Middle frontal gyrus (tissue), 1 donor: ENCODE measurements around the gene YIPF2.
"Not testable (repeated sequence)": the region's sequence is repeated elsewhere in the genome, so short reads cannot be mapped to it uniquely, and the experiment has no call there.

Source experiments
- DNase-seq: peaks from one replicate; pipeline ENCODE4 v3.0.0-alpha.2; 2015; ENCODE audit warnings: low spot score; ENCODE audit errors: extremely low spot score

YIPF2 gene

DNA sequence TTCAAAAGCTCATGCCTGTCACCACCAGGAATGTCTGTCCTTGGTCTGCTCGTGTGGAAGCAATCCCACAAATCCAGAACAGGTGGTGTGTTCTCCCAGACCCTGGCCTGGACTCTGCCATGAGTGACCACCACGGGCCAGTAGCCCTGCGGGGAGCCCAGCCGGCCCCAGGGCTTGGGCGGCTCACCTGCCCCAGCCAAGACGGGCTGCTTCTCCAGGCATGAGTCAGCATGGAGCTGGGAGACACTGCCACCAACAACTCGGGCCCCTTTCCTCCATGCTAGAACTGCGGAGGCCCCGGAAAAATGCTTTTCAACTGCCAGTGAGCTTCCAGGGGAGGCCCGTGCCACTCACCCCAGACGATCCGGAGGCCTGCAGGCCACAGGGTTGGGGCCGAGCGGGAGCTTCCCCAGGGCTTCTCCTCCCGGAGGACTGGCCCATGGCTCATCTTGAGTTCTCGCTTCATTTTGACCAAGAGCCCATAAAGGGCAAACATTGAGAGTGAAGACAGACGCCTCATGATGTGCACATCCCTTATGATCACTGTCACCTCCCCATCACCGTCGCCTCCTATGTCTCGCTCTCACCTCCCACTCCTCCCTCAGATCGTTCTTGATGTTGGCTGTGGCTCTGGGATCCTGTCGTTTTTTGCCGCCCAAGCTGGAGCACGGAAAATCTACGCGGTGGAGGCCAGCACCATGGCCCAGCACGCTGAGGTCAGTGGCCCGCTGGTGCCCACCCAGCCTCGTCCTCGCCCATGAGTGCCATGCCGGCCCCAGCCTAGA, 16.7 kb downstream of the YIPF2 start:
- no peak for DNase-seq

DNA sequence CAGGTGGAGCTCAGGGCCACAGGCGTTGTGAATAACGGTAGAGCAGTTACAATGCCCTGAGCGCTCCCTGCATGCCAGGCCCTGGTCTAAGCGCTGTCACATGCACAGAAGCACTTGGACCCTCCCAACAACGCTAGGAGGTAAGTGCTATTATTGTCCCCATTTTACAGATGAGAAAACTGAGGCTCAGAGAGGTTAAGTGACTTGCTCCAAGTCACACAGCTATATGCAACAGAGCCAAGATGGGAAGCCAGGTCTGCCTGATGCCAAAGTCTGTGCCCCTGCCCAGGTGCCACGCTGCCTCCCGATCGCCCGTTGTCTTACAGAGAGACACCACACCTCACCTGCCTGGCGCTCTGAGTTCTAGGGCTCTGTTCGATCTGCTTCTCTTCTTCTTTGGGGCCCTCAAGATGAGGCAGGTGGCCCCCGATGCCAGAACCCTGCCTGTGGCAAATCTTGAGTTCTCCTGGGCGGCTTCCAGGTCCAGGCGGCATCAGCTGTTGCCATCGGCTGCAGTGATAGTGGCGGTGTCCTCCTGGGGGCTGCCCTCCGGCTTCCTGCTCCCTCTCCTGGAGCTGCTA, 20.0 kb downstream of the YIPF2 start:
- no peak for DNase-seq

DNA sequence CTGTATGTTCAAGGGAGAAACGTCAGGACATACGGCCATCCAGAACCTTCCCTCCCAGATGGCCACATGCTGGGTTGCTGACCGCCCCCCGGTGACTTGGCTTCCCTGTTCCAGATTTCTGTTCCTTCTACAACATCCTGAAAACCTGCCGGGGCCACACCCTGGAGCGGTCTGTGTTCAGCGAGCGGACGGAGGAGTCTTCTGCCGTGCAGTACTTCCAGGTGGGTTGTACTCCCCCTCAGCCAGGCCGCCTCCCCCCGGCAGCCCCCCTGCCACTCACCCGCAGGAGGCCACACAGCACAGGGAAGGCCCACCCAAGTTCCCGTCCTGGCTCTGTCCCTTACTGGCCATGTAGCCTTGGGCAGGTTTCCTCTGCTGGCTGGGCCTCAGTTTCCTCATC, 20.5 kb downstream of the YIPF2 start:
- DNase-seq = no peak

DNA sequence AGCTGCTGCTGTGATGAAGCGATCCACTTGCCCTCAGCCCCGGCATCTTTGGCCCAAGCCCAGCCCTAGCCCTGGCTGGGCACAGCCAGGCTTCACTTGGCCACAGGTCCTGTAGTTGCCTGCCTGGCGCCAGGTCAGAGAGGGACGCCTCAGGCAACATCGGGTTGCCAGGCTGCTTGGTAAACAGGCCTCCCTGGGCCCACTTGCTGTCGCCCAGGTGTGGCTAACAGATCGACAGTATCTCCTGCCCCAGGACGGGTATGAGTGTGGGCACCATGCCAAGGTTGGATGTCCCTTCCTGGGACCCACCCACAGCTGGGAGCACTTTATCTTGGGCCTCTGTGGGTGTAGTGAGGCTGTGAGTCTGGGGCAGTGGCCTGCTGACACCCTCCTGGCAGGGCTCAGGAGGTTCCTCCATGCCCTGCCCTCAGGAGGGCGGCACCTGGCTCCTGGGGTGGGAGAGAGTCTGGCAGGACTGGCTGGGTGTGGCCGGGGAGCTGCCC, 29.2 kb downstream of the YIPF2 start:
- no peak for DNase-seq

DNA sequence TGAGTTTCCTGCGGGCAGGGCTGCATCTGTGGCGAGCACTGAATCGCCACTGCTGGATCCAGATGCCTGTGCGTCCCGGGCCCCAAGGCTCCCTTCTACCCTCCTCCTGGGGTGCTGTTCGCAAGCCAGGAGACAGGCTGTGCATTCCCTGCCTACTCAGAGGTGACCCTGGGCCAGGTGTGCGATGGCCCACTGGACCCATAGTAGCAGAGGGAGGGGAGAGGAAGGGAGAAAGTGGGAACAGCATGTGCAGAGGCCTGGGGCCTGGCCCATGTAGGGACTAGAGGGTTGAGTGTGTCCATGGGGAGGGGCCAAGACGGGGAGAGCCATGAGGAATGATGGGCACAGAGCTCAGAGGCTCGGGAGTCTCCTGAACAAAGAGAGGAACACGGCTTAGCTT, 29.8 kb downstream of the YIPF2 start:
- DNase-seq = no peak

DNA sequence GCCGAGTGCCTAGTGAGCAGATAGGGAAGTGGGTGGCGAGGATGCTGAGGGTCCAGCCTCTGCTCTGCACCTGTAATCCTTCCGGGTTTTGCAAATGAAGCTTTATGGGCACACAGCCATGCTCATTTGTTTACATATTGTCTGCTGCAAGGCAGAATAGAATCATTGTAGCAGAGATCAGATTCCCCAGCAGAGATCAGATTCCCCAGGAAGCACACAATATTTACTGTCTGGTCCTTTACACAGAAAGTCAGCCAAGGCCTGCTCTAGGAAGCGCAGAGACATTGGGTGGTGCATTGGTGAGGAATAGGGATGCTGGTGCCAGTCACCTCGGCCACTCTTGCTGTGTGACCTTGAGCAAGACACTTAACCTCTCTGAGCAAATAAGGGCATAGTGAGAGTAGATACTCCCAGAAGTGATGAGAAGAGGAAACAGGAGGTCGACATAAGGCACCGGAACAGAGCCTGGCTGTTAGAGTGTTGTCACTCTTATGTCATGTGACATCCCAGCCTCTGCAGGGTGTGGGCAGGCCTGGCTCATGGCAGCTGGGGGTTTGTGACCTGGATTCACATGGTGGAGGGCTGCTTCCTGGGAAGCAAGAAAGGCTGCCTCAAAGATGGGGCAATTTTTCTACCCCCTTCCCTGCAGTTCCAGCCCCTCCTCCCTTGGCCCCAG, 31.4 kb downstream of the YIPF2 start:
- no peak for DNase-seq

DNA sequence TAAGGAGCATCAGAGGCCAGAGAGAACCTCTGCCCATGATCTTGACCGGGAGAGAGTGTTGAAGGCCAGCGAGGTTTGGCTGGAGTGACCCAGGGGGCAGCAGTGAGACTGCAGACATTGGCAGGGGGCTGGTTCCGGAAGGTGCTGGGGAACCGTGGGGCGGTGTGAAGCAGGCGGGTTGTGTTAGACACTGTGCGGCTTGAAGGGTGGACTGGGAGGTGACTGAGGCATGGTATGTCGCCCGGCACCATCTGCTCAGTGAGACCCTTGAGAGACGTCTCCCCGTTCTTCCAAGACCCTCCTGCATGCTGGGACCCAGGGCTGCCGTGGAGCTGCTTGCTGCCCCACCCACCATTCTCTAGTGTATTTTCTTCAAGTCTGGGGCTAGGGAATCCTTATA, 32.5 kb downstream of the YIPF2 start:
- no peak for DNase-seq

DNA sequence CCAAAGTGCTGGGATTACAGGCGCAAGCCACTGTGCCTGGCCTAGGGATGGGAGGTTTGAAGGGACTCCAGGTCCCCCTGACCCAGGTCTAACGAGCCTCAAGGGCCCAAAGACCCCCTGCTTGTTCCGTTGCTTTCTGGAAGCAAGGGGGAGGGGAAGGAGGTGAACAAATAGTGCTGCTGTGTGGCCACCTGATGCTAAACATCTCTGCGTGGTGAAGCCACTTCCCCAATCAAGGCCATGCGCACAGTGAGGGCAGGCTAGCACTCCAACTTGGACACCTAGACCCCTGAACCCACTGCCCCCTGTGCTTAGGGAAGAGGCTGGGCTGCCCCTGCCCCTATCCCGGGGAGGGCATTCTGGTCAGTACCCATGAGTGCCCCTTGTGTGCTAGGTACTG, 33.1 kb downstream of the YIPF2 start:
- DNase-seq = no peak

DNA sequence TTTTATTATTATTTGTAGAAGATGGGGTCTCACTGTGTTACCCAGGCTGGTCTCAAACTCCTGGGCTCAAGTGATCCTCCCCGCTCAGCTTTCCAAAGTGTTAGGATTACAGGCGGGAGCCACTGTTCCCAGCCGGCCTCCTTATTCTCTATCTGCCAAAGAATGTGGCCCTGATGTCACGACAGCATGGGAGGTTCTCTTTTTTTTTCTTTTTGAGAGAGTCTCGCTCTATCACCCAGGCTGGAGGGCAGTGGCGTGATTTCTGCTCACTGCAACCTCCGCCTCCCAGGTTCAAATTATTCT, 33.6 kb downstream of the YIPF2 start:
- DNase-seq = no peak

DNA sequence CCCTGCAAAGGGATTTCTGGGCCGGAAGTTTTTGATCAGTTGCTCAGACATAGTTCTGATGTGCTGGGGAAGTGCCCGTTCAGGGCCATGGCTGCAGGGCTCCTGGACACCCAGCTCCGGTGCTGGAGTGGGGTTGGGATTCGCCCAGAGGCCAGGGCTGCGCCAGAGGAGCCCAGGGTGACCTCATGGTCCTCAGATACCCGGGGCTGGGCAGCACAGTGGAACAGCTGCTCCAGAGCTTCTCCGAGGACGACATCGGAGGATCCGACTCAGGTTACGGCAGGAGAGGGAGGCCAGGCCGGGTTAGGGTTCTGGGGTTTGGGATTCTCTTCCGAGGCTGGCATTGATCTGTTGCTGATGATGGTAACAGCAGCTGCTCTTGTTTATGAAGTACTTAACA, 36.2 kb downstream of the YIPF2 start:
- no peak for DNase-seq

DNA sequence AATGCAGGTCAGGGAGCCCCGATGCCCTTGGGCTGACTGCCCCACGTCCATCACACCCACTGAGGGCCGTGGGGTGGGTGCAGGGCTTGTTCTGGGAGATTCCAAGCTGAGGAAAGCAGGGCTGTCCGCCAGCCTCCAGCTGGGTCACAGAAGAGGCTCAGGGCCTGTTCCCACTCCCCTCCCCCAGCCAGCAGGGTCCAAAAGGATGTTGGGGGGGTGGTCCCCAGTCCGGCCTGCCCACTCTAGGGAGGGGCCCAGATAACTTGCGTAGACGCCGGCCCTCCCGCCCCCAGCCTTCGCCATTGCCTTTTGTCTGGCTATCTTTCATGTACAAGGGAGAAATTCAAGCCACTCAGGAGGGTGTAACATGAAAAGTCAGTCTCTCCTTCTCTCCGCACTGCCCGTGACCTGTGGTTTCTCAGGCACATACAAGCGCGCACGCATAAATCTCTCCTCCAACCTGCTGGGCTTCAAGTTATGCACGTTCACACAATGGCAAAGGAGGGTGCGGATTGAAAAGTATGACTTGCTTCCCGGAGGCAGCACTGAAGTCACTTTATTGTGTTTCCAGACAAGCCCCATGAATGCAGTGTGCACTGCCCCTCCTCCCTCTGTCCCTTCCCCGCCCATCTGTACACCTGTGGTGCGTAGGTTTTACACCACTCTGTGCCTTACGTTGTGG, 36.9 kb downstream of the YIPF2 start:
- DNase-seq = no peak

DNA sequence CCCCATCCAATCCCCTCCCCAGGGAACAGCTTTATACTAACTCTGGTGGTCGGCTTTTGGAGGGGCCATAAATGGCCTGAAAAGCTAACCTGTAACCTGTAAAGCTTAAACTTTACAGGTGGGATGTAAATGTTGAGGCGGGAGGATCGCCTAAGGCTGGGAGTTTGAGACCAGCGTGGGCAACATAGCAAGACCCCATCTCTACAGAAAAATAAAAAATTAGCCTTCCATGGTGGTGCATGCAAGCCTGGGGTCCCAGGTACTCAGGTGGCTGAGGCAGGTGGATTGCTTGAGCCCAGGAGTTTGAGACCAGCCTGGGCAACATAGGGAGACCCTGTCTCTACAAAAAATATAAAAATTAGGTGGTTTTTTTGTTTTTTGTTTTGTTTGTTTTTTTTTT, 38.6 kb downstream of the YIPF2 start:
- no peak for DNase-seq

DNA sequence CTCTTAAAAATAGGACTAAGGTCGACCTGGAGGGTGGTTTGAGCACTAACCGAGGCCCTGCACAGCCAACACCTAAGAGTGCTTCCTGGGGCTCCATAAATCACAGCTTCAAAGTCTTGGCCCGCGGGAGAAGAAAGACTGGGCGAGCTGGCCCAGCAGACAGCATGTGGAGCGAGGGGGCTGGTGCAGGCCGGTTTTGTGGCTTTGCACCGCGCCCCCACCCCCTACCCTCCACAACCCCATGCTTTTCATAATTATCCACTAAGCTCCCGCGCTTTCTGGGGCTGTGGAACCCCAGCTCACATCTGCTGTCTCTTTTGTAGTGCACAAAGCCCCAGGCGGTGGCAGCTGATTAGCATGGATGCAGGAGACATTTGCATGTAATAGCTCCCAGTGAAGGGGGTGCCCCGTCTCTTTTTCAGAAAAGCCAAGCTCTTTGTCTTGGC, 40.0 kb downstream of the YIPF2 start:
- DNase-seq = no peak

DNA sequence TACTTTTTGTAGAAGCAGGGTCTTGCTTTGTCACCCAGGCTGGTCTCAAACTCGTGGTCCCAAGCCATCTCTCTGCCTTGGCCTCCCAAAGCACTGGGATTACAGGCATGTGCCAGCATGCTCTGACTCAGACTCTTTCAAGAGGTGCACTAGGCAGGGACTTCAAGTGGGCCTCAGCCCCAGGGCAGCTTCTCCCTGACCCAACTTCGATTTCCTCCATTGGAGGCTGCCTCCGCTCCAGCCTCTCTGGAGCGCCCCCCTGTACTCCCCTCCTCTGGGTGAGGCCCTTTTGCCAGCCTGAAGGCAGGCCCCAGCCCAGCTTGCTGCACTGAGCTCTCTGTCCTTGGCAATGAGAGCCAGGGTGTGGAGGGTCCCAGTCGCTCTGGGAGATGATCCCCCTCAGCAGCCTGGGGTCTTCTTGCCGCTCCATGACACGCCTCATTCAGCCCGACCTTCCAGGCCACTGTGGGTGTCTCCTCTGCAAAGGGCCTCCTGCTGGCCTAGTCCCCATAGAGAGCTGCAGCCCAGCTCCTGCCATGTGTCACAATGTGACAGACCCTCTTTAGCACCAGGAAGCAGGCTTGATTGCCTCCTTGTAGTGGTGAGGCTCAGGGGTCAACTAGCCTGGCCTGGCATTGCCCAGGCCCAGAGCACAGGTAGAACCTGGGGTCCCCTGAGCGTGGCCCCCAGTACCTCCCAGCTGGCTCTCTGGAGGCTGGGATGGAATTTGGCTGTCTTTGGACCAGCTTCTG, 40.6 kb downstream of the YIPF2 start:
- no peak for DNase-seq

DNA sequence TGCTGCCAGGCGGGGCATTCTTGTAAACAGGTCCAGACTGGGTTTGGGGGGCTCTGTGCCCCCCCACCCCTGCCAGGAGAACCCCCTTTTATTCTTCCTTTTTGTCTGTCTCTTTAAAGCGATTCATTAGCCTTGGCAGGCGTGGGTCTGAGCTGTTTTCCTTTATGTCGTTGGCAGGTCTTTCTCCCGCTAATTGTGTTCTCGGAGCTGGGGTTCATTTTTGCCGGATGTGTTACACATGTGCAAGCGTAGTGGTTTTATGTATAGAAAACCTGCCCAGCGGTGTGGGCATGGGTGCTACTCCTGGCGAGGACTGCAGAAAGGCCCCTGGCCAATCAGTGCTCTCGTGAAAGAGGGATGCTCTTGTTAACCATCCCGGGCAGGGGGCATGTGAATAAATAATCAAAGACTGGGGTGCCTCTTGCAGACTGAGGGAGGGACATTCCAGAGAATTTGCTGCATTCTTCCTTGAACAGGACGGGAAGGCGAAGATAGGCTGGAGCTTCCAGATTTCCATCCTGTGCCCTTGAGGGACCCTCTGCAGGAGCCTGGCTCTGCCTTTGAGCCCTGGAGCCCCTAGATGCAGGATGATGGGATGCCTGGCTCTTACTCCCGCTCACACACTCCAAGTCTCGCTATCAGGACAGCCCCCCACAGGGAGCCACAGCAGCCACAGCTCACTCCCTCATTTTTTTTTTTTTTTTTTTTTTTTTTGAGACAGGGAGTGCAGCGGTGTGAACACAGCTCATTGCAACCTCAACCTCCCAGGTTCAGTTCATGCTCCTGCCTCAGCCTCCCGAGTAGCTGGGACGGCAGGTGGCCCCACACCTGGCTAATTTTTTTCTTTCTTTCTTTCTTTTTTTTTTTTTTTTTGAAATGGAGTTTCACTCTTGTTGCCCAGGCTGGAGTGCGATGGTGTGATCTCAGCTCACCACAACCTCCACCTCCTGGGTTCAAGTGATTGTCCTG, 43.0 kb downstream of the YIPF2 start:
- no peak for DNase-seq

DNA sequence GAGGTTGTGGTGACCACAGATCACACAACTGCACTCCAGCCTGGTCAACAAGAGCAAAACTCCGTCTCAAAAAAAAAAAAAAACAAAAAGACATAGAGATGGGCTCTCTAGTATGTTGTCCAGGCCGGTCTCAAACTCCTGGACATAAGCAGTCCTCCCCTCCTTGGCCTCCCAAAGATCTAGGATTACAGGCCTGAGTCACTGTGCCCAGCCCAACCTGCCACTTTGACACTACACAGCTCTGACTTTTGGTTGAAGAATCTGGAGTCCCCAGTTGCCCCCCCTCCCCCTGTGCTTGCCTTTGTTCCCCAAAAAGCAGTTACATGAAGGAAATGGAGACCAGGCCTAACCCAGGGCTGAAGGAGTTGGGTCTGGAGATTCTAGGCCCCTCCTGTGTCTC, 44.2 kb downstream of the YIPF2 start:
- DNase-seq = no peak

DNA sequence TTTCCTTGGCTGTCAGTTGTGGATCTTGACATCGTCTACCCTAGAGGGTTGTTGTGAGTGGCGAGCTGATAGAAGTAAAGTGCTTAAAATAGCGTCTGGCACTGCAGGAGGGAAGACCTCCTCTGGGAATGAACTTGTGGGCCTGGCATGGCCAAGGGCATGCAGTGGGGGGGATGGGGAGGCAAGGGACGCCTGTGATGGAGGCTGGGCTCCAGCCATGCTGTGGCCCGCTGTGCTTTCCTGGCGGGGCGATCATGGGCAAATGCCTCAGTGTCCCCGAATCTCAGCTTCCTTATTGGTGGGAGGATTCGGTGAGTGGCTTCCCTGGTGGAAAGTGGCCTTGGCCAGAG, 46.4 kb downstream of the YIPF2 start:
- DNase-seq = no peak

DNA sequence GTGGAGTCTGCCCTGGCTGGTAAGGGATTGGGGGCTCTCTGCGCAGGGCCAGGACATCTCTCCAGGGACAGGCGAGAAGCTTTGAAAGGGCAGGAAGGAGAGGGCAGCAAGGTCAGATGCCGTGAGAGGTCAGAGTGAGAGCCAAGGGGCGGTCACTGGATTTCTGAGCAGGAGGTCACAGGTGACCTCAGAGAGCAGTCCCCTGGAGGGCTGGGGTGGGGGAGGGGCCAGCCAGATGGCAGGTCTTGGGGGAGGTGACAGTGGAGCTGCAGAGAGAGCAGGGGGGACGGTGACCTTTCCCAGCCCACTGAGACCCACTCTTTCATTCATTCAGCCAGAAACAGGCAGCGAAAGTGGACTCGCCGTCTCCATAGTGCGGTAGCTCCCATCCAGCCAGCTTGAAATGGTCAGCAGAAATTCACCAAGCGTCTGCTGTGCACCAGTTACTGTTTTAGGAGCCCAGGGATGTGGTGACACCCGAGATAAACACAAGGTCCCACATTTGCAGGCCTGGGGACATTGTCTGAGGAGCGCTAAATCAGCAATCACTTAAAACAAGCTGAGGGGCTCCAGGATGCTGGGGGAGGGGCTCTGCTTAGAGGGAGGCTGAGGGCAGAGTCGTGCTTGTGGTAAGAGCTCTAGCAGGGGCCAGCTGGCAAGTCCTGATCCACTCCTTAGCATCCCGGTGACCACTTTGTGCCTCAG, 46.9 kb downstream of the YIPF2 start:
- DNase-seq = no peak

DNA sequence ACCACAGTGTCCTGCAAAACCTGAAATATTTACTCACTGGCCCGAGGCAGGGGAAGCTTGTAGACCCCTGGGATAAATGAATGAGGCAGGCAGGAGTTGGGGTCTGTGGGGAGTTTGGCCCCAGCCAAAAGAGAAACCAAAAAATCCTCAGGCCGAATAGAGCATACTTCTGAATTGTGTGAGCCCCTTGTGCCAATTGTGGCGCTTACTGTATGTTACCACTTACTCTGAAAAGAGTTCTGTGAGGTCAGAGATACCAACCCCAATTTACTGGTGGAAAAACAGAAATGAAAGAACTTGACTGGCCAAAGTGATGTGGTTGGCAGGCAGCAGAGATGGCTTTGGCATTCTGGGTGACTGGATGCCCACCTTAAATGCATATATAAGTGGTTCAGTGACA, 50.2 kb downstream of the YIPF2 start:
- no peak for DNase-seq

DNA sequence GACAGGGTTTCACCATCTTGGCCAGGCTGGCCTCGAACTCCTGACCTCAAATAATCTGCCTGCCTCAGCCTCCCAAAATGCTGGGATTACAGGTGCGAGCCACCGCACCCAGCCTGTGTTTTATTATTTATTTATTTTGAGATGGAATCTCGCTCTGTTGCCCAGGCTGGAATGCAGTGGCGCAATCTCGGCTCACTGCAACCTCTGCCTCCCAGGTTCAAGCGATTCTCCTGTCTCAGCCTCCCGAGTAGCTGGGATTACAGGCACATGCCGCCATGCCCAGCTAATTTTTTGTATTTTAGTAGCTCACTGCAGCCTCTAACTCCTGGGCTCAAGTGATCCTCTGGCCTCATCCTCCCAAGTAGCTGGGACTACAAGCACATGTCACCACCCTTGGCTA, 50.8 kb downstream of the YIPF2 start:
- not testable (repeated sequence) for DNase-seq
